Lung microvascular endothelial cell (primary cell): Measurements from ENCODE around the gene RFC1. TPM values are rescaled to one million over a fixed set of nuclear protein-coding genes. Genes with fewer than 3 reads are reported as not detected.
A peak's percentile ranks its signal among the peaks of the same experiment; 100 is the strongest.

Experiments
- DNase-seq, 2 donors: peaks; one replicate each; pipeline versions ENCODE4 v3.0.0 to v3.0.0-alpha.2; 2010; ENCODE audit warnings: low read depth in 2 of 2
- total RNA-seq: library from RNA; depleted of rRNA; stranded (reverse); fragments of >200 nt; gene quantifications from 2 replicates; pipeline ENCODE4 v1.2.1, GENCODE V29; 2014

Gene RFC1
- total RNA-seq, 1 donor from 2014 or later = 66.7 TPM

DNA sequence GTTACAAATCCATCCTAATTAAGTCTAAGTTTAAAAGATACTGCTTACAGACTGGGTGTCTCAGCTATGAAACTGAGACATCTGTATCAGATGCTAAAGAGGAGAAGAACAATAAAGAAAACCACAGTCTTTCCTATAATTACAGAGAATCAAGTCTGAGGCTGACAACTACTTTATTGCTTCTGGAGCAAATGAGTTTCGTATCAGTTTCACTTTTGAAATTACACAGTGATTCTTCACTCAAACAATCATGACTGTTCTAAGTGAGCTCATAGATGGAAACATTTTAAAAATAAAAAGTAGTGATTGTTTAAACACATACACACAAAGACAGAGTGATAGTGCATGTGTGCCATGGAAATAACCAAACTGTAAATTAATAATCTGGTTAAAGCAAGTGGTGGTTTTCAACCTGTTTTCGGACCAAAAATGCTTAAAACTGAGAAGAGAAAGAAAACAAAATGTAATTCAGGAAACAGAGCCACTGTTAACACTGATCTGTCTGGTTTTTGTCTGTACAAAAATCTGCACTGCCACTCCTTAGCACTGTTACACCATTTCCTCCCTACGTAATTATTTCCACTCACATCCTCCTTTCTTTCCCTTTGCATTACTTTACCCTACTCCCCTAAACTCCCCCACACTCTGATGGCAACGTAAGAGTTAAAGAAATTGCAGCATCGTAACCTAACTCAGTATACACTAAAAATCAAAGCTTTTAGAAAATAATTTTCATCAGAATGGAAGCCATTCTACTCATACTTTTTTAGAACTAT is 12.5 kb downstream of the RFC1 start:
- peak; percentile 67 to 88 for DNase-seq

DNA sequence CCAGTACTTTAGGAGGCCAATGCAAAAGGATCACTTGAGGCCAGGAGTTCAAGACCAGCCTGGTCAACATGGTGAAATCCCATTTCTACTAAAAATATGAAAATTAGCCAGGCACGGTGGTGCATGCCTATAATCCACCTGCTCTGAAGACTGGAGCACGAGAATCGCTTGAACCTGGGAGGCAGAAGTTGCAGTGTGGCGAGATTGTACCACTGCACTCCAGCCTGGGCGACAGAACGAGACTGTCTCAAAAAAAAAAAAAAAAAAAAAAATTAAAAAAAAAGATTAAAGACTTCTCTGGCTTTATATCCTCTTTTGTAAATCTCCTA is 13.0 kb downstream of the RFC1 start:
- DNase-seq = peak; percentile 11 to 40

DNA sequence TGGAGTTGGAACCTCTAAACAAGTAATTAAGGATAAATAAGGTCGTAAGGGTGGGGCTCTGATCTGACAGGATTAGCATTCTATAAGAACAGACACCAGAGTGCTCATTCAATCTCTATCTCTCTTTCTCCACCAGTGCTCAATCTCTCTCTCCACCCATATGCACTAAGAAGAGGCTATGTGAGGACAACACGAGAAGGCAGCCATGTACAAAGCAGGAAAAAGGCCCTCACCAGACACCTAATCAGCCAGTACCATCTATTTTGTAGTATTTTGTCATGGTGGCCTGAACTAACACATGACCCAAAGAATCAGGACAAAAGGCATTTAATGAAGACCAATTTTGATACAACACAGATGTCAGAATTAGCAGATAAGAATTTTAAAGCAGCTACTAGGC is 16.8 kb downstream of the RFC1 start:
- no peak for DNase-seq

DNA sequence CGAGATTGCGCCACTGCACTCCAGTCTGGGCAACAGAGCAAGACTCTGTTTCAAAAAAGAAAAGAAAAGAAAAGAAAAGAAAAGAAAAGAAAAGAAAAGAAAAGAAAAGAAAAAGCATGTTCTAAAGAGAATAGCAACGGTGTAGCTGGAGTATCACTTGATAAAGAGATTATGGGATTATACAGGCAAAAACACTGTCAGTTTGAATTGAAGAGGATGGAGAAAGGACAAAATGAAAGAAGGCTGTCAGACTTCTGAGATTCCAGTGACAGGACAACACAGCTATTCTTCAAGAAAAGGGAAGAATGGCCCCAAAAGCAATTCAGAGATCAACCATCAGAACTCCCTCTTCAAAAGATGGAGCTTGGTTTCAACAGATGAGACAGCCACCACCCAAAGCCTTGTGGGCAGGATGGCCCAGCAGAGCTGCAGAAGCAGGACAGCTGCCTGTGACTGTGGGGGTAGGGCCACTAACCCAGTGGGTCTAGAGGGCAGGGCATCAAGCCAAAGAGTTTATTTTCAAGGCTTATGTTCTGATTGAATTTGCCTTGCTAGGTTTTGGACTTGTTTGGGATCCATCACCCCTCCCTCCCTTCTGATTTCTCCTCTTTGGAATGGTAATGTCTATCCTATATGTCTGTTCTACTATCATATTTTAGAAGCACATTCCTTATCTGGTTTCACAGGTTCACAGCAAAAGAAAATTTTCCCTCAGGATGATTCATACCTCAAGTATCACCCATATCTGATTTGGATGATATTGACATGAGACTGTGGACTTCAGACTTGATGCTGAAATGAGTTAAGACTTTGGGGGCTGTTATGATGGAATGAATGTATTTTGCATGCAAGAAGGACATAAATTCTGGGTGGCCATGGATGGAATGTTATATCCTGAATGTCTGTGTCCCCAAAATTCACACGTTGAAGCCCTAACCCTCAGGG is 17.5 kb downstream of the RFC1 start:
- DNase-seq = no peak

DNA sequence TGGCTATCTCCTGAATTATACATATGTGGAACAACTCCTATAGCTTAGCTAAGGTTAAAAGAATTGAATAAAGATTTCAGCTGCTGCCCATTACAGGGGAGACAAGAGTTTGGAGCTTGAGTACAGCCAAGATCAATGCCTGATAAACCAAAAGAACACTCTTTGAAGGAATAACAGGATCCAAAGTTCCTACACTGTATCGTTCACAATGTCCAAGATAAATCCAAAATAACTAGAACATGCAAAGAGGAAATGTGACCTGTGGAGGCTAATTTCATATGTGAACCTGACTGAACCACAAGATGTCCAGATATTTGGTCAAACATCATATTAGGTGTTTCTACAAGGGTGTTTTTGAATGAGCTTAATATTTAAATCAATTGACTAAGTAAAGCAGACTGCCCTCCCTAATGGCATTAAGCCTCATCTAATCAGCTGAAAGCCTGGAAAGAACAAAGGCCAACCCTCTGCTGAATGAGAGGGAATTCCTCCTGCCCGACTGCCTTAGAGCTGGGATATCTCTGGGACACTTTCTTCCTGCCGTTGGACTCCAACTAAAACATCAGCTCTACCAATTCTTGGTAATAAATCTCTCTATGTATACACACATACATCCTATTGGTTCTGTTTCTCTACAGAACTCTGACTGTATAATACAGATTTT is 19.2 kb downstream of the RFC1 start:
- no peak for DNase-seq

DNA sequence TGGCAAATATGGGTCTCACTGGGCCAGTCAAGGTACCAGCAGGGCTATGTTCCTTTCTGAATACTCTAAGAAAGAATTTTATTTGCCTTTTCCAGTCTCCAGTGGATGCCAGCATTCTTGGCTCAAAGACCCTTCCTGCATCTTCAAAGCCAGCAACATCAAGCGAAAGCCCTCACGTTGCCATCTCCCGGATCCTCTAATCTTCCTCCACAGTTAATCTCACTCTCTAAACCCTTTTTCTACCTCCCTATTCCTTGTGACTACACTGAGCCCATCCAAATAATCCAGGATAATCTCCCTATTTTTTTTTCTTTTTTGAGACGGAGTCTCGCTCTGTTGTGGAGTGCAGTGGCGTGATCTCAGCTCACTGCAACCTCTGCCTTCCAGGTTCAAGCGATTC is 23.4 kb downstream of the RFC1 start:
- no peak for DNase-seq

DNA sequence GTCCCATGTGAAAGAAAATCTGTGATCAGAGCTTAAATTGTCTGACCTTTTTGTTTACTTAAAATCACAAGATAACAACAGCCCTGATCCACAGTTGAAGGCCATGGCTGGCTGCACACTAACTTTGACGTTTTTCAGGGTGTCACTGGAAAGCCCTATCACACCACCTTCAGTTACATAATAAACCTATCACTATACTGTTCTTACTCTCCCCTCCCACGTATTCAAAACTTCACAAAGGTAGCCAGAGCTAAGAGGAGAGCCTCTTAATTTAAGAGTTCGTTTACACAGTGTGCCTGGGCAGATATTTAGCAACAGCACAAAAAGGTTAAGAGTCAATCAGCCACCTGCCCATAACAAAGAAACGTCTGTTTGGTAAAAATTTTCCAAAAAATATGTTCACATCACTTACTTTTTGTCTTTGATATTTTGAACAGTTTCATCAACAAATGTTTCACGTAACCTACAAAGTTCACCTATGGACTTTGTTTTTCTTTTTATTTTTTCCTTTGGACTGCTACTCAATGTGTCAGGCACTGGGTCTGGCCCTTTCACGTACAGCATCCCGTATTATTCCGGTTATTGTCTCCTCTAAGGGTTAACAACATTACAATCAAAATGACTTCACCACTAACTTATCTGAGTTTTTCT is 25.0 kb downstream of the RFC1 start:
- DNase-seq = no peak

DNA sequence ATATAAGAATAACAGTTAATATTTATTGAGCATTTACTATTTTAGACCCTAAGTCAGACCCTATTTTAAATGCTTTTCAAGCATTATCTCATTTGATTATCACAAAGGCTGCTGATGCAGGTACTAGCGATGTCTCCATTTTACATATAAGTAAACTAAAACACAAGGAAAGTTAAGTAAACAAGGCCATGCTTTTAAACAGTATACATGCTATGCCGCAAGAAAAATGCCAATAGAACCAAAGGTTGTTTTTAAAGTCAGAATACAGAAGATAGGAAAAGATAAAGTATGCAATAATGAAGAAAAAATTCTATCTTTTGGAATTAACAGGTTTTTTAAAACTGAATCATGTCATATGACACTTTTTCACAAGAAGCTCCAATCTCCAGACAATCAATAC is 26.2 kb downstream of the RFC1 start:
- no peak for DNase-seq

DNA sequence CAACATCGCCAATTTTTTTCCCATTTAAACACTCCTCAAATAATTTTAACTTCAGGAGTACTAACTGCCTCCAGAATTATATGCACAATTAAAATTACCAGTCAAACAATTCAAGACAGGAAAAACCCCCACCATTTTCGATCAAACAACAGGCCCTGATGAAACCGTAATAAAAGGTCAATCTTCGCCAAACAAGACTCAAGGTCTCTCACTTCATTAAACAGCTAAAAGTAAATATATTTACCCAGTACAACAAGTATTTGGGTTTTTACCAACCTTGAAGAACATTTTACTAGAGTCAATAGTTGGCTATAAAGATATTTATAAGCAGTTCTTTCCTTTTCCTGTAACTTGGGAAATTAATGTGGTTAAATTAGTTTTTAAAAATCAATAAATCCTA is 28.3 kb downstream of the RFC1 start:
- DNase-seq = no peak

DNA sequence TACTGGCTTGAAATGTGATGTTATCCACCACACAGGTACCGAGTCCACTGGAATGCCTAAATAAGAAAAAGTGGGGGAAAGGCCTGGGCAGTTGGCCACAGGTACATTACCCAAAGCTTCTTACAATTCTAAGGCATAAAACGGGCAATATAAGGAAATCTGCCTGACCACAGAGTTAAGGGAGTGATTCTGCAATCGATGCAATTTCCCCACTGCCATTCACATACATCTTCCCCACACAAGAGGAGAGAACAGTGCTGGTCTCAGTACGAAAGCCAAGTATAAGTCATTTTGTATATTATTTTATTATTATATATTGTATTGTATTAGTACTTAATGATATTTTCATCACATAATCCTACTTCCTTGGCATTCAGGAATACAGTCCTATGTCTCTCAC is 30.6 kb downstream of the RFC1 start:
- DNase-seq = no peak

DNA sequence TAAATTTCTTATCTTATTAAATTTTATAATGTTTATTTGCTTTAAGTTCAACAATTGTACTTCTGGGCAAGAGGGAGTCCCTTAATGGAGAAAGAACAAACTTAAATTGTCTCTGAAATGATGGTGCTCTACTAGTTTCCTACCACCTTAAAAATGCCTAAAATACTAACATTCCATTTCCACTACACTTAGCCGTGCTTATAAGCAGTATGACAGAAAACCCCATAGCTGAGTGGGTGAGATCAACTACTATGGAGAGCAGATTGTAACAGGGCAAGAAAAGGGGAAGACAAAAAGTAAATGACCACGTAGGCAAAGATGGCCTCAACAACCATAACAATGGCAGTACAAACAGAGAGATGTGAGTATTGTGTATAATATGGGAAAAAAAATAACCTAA is 35.0 kb downstream of the RFC1 start:
- no peak for DNase-seq

DNA sequence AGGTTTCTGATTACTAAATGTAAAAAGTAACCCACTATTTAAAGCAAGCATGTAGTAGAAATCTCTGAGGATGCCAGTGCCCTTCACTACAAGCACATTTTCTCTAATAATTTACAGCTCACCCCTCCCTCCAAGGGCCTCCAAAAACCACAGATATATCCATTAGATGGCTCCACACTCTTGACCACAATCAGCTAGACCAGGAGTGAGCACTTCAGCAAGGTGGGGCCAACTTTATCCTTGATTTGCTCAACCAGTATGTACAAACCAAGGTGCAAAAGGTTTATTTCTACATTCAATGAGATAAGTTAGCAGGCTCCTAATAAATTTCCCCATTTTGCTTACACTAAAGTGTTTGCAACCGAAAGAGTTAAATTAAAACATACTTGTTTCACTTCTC is 35.8 kb downstream of the RFC1 start:
- DNase-seq = no peak

DNA sequence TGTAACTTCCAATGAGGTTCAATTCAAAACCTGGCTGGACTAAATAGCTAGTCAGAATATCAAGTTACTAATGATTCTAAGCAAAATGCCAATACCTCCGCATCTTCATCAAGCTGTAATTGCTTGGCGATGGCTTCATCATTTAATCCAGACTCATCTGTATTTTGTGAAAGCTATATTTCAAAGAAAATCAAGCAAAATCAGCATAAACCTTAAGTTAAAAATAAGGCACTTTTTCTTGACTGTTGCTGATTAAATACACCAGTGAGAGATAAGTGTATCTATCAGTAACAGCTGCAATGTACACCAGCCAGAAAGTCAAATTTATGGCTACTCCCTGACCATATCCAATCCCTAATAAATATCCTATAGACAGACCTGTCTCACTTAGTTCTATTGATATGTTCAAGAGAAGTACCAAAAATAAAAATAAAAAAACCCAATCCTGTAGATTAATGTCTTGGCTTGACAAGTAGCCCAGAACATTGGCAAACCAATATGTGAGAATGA is 39.6 kb downstream of the RFC1 start:
- no peak for DNase-seq

DNA sequence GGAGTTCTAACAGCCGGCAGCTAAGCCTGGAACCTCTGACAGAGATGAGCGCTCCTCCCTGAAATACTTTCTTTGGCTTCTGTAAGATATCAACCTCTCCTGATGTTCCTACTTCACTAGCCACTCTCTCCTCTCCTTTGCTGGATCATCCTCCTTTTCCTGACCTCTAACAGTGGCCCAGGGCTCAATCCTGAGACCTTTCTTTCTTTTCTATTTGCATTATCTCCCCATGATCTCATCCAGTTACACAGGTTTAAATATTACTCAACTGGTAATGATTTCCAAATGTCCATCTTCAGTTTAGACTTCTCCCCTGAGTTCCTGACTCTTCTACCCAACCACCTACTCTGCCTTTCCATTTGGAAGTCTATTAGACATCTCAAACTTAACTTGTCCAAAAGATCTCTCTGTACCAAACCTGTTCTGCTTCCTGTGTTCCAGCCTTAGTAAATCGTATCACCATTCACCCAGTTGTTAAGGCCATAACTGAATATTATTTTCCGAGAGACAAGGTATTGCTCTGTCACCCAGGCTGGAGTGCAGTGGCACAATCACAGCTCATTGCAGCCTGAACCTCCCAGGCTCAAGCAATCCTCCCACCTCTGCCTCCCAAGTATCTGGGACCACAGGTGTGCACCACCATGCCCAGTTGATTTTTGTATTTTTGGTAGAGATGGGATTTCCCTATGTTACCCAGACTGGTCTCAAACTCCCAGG is 41.1 kb downstream of the RFC1 start:
- DNase-seq = no peak

DNA sequence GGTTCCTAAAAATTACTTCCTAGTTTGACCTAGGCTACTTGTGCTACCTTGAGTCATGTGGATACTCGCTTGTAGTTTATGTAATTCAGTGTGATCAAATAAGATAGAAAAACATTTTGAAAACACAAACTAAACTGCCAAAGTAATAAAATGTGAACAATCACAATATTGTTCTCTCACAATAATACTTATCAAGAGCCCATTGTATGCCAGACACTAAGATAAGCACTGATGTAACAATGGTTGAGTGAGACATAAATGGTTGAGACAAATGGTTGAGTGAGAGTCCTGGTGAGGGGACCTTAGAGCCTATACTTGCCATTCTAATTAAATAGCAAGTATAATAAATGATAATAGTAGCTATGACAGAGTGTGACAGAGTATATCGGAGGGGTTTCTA is 41.7 kb downstream of the RFC1 start:
- no peak for DNase-seq

DNA sequence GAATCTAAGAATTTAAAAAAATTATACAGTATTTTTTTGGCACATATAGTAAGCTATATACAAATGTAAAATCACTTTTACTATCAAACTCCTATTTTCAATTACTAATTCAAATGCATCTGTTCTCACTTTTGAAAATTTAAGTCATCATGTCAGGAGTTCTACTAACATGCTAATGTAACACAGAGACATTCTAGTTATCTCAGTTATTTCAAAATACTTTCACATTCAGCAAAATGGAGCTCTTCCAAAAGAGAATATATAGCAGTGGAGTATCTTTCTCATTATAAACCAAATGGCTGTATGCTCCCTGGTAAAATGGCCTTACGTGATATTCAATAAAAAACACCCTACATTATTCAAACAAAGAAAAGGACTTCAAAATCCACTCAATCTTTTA is 42.3 kb downstream of the RFC1 start:
- DNase-seq = no peak

DNA sequence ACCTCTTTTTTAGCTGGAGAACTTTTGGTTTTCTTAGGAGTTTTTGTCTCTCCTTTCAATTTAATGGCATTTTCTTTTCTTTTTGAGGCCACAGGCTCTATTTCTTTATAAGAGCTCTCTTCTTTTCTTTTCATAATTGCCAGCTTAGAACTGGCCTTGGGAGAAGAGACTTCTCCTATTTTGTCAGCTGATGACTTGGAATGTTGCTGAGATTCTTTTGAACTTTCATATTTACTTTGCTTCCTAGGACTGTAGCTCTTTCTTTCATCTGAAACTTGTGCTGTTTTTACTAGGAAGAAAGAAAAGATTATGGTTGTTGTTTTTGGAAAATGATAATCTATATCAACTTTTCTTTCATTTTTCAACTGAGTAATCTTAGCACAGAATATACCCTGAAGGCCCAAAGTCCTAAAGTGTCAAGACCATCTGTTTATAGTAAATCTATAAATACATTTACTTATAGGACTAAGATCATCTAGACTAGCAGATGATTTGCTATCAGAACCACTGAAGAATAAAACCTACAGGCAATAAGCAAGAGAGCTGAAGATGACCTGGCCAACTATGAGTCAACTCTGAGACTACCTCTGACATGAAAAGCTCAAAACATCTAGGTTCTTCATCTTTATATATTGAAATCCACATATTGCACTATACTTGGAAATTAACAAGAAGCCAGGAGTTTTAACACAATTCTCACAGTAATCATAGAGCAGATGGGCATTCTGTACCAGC is 45.6 kb downstream of the RFC1 start:
- peak in 1 of 2 donors; percentile 14 for DNase-seq

DNA sequence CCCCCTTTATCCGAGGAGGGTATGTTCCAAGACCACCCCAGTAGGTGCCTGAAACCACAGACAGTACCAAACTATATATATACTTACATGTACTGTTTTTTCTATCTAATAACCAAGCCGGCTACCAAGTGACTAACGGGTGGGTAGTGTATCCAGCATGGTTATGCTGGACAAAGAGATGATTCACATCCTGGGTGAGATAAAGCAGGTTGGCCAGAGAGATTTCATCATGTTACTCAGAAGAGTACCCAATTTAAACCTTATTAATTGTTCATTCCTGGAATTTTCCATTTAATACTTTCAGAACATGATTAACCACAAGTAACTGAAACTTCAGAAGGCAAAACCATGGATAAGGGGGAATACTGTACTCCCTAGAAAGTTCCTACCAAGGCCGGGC is 46.5 kb downstream of the RFC1 start:
- peak in 1 of 2 donors; percentile 62 for DNase-seq

DNA sequence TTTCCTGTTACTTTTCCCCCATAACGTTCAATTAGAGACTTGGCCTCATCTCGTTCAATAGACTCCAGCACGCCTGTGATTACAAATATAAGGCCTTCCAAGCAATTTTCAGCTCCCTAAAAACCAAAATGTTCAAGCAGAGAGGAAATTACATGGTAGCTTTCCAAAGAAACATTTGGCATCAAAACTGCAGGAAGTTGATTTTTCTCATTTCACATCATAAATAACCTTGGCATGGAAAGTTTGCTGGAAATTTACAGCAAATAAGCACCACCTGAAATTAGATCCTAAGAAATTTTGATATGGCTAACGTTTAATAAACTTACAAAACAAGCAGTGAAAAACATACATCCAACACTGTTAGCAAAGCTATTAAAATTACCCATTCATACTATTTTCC is 53.3 kb downstream of the RFC1 start:
- DNase-seq = peak; percentile 31 to 76

DNA sequence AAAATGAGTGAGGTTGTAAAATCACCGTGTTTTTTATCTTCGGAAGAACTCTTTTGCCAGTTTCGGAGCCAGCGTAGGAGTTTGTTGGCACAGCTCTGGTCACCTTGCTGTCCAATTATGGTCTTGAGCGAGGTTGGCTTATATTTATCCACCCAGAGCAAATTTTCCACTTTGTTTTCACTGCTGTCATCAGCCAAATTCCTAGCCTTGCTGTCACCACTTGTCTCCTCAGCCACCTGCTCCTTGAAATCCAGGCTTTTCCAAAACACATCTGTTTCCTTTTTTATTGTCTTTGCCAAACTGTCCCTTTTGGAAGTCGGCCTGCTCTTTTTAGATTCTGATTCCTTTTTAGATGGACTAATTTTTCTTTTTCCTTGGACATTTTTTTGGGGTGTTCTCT is 57.6 kb downstream of the RFC1 start:
- peak; percentile 74 to 77 for DNase-seq
